HG03460 (cell line): ENCODE measurements around the gene IL26.
"Not testable (repeated sequence)": the region's sequence is repeated elsewhere in the genome, so short reads cannot be mapped to it uniquely, and the experiment has no call there.

Experiments
- ATAC-seq: cut with Tn5 transposase; IDR thresholded peaks from one replicate; pipeline ENCODE4 v1.9.1; 2021; ENCODE audit not compliant: unreplicated experiment

The IL26 gene

GRCh38 chr12:68200854-68201253, 24.8 kb downstream of the IL26 start:
- no peak for ATAC-seq

DNA sequence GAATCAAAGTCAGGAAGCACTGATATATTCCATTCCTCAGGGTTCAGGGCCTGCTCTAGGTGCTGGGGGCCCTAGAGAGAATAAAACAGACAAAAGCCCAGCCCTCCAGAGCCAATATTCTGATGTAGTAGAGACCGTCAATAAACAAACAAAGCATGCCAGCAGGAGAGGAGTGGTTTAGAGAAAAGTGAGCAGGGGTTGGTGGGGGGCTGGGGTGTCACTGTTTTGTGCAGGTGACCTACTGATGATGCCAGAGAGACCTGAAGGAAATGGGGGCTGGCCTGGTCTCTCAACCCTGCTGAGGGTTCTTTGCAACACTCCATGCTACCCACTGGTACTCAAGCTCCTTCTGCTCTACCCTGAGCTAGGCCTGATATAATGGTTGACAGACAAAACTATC, 26.5 kb downstream of the IL26 start:
- ATAC-seq: no peak

DNA sequence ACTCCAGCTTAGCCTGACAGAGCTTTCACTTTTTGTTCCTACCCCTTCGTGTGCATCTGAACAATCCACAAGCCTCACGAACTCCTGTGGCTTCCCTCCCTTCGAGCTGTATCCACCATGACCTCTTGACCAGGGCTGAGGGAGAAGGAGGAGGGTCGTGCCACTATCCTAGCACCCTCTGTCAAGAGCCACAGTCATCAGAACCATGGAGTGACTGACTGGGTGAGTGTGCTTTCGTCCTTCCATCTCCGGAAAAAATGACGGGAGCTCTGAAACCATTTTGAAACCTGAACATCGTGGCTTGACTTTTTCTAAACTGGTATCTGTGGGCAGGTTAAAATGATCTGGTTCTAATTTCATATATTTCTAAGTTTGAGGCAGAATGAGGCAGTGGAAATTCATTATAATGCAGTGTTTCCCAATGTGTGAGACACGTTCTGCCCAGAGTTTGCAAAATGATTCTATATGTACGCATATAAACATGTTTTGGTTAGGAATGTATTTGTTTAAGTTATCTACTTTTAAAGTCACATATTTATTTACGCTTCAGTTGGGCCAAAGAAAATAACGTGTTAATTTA, 27.0 kb downstream of the IL26 start:
- no peak for ATAC-seq

- no peak for ATAC-seq
Measured at GRCh38 chr12:68190301-68190700, 35.3 kb downstream of the IL26 start.

DNA sequence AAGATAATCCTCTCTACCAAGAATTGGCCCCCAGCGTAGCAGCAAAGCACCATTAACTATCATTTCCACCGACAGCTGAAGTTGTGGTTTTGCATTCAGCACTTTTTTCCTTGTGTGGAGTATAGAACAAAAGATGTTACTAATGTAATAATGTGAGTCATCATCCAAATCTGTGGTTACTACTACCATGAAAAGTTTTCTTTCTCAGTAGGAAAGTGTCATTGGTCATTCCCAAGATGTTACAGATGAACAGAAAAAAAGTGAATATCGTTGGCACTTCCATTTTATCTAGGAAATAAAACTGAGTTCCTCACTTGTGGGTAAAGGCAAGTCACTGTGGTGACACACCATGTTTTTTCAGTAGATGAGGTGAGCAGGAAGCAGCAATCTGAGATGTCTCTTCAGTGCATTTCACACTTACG, 35.8 kb downstream of the IL26 start:
- no peak for ATAC-seq

- no peak for ATAC-seq
Measured at GRCh38 chr12:68185598-68185997, 40.0 kb downstream of the IL26 start.

- no peak for ATAC-seq
Measured at GRCh38 chr12:68180792-68181744, 44.5 kb downstream of the IL26 start.

DNA sequence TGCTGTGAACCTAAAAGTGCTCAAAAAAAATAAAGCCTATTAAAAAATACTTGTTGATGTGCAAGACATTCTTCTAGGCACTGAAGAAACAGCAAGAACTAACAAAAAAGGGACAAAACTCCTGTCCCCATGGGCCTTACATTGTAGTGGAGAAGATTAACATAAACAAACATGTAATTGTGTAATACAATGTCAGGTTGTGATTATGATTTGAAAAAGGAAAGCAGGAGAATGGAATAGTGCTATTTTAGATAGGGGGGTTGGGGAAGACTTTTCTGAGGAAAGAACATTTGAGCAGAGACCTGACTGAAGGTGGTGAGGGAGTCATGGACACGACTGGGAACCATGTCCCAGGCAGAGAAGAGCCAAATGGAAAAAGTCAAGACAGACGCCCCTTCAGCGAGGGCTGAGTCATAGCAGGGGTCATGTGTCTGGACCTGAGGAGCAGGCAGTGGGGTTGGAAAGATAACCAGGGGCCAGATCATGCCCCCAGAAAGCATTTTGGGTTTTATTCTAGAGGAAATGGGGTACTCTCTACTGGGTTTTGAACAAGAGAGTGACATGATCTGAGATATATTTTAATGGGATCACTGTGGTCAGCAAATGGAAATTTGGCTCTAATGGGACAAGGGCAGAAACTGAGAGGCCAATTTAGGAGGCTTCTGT, 46.7 kb downstream of the IL26 start:
- no peak for ATAC-seq

DNA sequence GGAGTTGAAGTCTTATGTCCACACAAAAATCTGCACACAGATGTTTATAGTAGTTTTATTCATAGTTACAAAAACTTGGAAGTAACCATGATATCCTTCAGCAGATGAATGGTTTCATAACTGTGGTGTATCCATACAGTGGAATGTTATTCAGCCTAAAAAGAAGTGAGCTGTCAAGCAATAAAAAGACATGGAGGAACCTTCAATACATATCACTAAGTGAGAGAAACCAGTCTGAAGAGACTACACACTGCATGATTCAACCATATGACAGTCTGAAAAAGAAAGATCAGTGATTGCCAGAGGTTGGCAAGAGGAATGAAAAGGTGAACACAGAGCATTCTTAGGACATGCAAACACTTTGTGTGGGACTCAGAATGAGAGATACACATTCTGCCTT, 47.4 kb downstream of the IL26 start:
- no peak for ATAC-seq

GRCh38 chr12:68177562-68177961, 48.0 kb downstream of the IL26 start:
- ATAC-seq: no peak

DNA sequence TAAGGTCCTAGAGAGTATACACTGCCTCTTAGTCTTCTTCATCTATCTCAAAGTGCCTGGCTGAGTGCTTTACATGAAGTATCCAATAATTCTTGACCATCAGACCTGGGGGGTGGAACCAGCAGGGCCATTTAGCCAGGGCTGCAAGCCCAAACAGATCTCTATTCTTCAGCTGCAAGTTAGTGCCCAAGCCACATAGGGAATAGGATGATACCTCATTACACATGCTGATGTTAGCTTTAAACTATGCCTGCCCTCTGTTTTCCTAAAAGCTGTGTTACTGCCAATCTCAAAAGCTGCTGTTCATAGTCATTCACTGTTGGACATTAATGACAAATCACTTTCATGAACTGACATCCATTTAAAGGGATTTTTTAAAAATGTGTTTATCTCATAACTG, 49.4 kb downstream of the IL26 start:
- no peak for ATAC-seq

- ATAC-seq: peak; percentile 92
Measured at GRCh38 chr12:68175557-68176061, 50.0 kb downstream of the IL26 start.

DNA sequence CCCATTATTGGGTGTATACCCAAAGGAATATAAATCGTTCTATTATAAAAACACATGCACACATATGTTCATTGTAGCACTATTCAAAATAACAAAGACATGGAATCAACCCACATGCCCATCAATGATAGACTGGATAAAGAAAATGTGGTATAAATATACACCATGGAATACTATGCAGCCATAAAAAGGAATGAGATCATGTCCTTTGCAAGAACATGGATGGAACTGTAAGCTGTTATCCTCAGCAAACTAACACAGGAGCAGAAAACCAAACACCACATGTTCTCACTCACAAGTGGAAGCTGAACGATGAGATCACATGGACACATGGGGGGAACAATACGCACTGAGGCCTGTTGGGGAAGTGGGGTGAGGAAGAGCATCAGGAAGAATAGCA, 50.8 kb downstream of the IL26 start:
- not testable (repeated sequence) for ATAC-seq

DNA sequence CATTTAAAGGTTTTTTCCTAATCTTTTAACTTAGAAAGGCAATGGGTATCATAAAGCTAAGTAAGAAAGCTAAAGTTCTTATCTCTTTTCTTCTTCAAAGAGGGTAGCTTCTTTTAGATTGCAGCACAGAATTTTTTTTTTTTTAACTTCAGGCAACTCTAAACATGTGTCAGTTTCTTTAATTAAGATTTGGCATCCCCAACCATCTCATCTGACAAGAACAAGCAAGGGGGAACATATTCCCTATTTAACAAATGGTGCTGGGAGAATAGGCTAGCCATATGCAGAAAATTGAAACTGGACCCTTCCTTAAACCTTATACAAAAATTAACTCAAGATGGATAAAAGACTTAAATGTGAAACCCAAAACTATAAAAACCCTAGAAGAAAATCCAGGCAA, 51.8 kb downstream of the IL26 start:
- ATAC-seq: no peak

- no peak for ATAC-seq
Measured at GRCh38 chr12:68170726-68171125, 54.9 kb downstream of the IL26 start.

- ATAC-seq: no peak
Measured at GRCh38 chr12:68169213-68169889, 56.3 kb downstream of the IL26 start.

DNA sequence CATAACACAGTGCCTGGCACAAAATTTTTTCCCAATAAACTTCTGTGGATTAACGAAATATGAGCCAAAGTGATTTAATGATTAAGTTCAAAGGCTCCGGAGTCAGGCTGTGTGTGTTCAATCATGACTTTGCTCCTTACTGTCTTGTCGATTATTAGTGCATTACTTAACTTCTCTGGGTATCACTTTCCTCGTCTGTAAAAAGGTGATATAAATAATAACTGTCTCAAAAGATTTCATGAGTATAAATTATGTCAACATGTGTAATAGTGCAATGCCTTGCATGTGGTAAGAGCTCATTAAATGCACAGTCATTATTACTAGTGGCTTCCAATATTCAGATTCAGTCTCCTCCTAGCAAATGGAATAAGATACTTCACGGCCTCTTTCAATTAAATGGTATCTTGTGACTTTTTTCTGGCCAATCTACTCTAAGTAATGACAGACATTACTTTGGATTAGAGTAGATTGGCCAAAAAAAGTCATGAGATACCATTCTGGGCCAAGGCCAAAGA, 59.2 kb downstream of the IL26 start:
- ATAC-seq: no peak

DNA sequence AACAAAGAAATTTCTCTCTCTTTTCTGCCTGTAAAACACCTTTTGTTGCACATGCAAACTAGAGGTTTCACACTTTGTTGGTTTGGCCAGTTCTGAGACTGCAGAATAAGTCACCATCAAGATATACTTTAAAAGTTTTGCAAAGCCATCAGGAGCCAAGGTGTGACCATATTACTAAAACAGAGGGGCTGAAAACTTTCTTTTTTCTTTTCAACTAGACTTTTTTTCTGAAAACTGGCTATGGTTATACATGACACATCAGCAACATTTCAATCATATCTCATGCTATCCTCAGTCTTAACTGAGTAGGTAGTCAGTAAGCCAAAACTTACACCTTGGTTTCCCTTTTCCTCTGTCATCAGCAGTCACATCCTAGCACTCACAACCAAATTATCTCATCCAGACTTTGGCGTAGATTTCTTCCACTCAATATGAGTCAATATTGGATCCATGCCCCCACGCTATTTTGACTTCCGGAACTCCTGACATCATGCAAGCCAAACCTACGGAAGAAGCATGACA, 62.0 kb downstream of the IL26 start:
- ATAC-seq: peak; percentile 61

GRCh38 chr12:68162374-68162773, 63.2 kb downstream of the IL26 start:
- no peak for ATAC-seq

DNA sequence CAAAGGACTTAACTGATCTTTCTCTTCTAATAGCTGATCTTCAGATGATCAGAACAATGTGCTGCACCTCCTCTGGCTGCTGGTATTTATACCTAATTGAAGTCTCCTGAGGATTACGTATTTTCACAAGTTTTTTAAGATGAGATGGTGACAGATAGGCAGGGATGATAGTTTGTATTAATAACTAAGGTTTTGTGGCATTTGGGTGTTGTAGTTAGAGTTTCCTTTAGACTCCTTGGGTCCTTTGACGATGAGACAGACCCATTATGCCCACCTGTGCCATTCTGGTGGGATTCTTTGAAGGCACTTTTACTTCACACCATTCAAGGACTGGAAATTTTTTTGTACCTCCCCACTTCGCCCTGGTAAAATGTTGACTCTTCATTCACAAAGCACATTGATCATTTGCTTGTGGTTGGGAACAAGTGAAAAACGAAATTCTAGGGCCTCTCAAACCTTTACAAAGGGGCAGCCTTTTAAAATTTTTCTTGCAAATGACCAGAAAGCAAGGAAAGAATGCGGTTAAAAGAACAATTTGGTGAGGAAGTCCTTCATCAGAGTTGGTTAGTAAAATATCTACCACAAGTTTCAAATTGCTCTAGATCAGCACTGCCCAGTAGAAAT, 65.8 kb downstream of the IL26 start, which contains the start of gene IFNG:
Gene IFNG, minus strand, starts transcription at position 60 of the 624 bp plus-strand sequence. CDS start 125 bp downstream, outside the sequence.
- peak; percentile 51 for ATAC-seq
